Endodermal cell (in vitro differentiated cells): ENCODE results near the gene ADGRG6. TPM values are rescaled to one million over a fixed set of nuclear protein-coding genes. Genes with fewer than 3 reads are reported as not detected.

ENCODE experiments used
- DNase-seq: peaks from one replicate; pipeline ENCODE4 v3.0.0-alpha.2; 2017
- H3K27ac ChIP-seq: 2 replicates; pipeline ENCODE4 v1.5.1; 2013; ENCODE audit warnings: mild to moderate bottlenecking, low read depth, low read length, moderate library complexity
- H3K27me3 ChIP-seq: 2 replicates; pipeline ENCODE4 v1.6.1; 2013; ENCODE audit warnings: mild to moderate bottlenecking, low read length, moderate library complexity; ENCODE audit not compliant: insufficient read depth, control insufficient read depth, poor library complexity, severe bottlenecking
- H3K36me3 ChIP-seq: 2 replicates; pipeline ENCODE4 v1.7.0; 2013; ENCODE audit warnings: mild to moderate bottlenecking, low read length, moderate library complexity; ENCODE audit not compliant: control insufficient read depth, insufficient read depth
- H3K4me1 ChIP-seq: one replicate; pipeline ENCODE4 v1.7.0; 2013; ENCODE audit warnings: low read length; ENCODE audit not compliant: control insufficient read depth, insufficient read depth
- H3K4me3 ChIP-seq: 2 replicates; pipeline ENCODE4 v1.5.1; 2013; ENCODE audit warnings: mild to moderate bottlenecking, low read length, moderate library complexity
- H3K9ac ChIP-seq: 2 replicates; pipeline ENCODE4 v1.6.1; 2013; ENCODE audit warnings: mild to moderate bottlenecking, low read length, moderate library complexity; ENCODE audit not compliant: poor library complexity, severe bottlenecking; ENCODE audit errors: extremely low read depth
- H3K9me3 ChIP-seq: 2 replicates; pipeline ENCODE4 v1.6.1; 2013; ENCODE audit warnings: mild to moderate bottlenecking, low read length, moderate library complexity; ENCODE audit not compliant: control insufficient read depth
- H3K27ac Mint-ChIP-seq: 2 replicates; pipeline ENCODE4 v1.8.0; 2020; ENCODE audit warnings: mixed read lengths
- H3K27me3 Mint-ChIP-seq: 2 replicates; pipeline ENCODE4 v1.8.0; 2021; ENCODE audit warnings: mild to moderate bottlenecking, mixed read lengths; ENCODE audit not compliant: insufficient read depth
- H3K36me3 Mint-ChIP-seq: 2 replicates; pipeline ENCODE4 v1.8.0; 2020; ENCODE audit warnings: low read depth, mixed read lengths
- H3K4me1 Mint-ChIP-seq: 2 replicates; pipeline ENCODE4 v1.8.0; 2020; ENCODE audit warnings: mixed read lengths
- H3K4me3 Mint-ChIP-seq: 2 replicates; pipeline ENCODE4 v1.8.0; 2020; ENCODE audit warnings: mild to moderate bottlenecking, moderate library complexity, mixed read lengths
- H3K9me3 Mint-ChIP-seq: 2 replicates; pipeline ENCODE4 v1.8.0; 2020; ENCODE audit warnings: mild to moderate bottlenecking, mixed read lengths
- CTCF ChIP-seq: fragments of 200-600 bp; sonication (generic); conservative IDR thresholded peaks from 2 replicates; pipeline ENCODE4 v1.5.0; 2021; ENCODE audit warnings: antibody characterized with exemption, mild to moderate bottlenecking
- WGBS, 2 experiments: methylation state at CpG; one replicate each; pipeline versions ENCODE4 v1.1.5 to v1.1.7; 2013; ENCODE audit warnings: missing lambda C conversion rate in 2 of 2, mixed read lengths in 1 of 2; ENCODE audit not compliant: insufficient coverage in 1 of 2, insufficient read length in 1 of 2; 5-methylcytosine and 5-hydroxymethylcytosine counted together
- total RNA-seq, 2 donors: library from RNA; stranded (reverse); fragmentation: NEBNext Ultra II Directional in 1 of 2; extraction: Animal tissue kit (Norgen Biotek cat#: 25700) in 1 of 2; gene quantifications; 2 replicates in 1 of 2; 3 replicates in 1 of 2; pipeline ENCODE4 v1.2.1, GENCODE V29; 2021

Gene ADGRG6
- total RNA-seq, 2 donors from 2014 or later, result 20.4 to 26.8 TPM

- no peaks in the 10 kb centered on the region for H3K9me3 ChIP-seq
- H3K27ac ChIP-seq, result no peak overlapping the region
These were observed 51.9 kb downstream of the ADGRG6 start for GRCh38 chr6:142353690-142354089.

GRCh38 chr6:142354650-142355049, 52.8 kb downstream of the ADGRG6 start:
- Histone ChIP-seq H3K9me3 (no peaks in the 10 kb centered on the region), H3K27me3 (no peaks in the 10 kb centered on the region), H3K4me1 (no peaks in the 10 kb centered on the region), H3K27ac (no peak overlapping the region), H3K9ac (no peak overlapping the region), H3K36me3 (no peaks in the 10 kb centered on the region), H3K4me3 (no peak overlapping the region)
- H3K27ac Mint-ChIP-seq, result no peak overlapping the region
- peaks cover 3% of the 10 kb centered on the region for H3K4me1 Mint-ChIP-seq
- H3K27me3 Mint-ChIP-seq, result no peaks in the 10 kb centered on the region
- 100% methylated on average over 3 of the region's 3 CpGs; no CpG with 5 or more reads in 1 of the 2 experiments for WGBS, 2 experiments
- no peak for TF ChIP-seq CTCF
- no peak for DNase-seq
- H3K36me3 Mint-ChIP-seq, result peaks cover 3% of the 10 kb centered on the region
- no peak overlapping the region for H3K4me3 Mint-ChIP-seq
- H3K9me3 Mint-ChIP-seq, result peaks cover 12% of the 10 kb centered on the region

More at GRCh38 chr6:142353690-142354089, 51.9 kb downstream of the ADGRG6 start:
- Histone ChIP-seq H3K36me3 (no peaks in the 10 kb centered on the region), H3K27me3 (no peaks in the 10 kb centered on the region), H3K4me3 (no peak overlapping the region), H3K4me1 (no peaks in the 10 kb centered on the region), H3K9ac (no peak overlapping the region)
- TF ChIP-seq CTCF, result no peak
- Mint-ChIP-seq H3K4me1 (peaks cover 12% of the 10 kb centered on the region), H3K27ac (no peak overlapping the region), H3K9me3 (peaks cover 12% of the 10 kb centered on the region), H3K27me3 (no peaks in the 10 kb centered on the region), H3K36me3 (peaks cover 3% of the 10 kb centered on the region), H3K4me3 (no peak overlapping the region)
- 92 to 94% methylated on average over 2 of the region's 2 CpGs for whole genome bisulfite sequencing, 2 experiments
- DNase-seq, result no peak

DNA sequence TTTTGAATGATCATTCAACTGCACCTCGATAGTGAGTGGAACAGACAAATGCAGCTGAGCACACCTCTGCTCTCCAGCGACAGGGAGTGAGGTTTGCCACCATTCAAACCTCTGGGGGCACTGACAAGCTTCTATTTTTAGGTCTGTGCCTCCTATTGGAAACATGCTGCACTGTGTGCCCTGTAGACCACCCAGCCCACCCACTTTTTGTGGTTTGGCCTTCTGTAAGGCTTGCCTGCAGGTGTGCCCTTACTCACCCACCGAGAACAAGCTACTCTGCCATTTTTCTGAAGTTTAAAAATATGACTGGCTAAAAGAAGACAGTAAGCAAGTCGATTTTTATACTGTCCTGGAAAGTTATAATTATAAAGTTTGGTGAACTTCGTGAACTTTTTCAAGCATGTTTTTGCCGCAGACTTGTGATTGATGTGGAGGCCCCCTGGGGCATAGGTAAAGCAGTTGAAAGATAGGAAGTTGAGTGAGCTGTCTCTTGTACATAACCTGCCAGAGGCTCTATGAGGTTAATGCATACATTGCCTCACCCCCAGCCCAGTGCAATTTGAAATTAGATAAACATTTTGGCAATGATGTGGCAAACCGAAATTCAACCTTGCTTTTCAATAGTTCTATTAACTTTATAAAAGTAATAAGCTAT, 53.8 kb downstream of the ADGRG6 start:
- 79 to 88% methylated on average over 6 to 7 of the region's 7 CpGs for WGBS, 2 experiments
- no peaks in the 10 kb centered on the region for H3K27me3 ChIP-seq
- H3K9me3 ChIP-seq, result no peaks in the 10 kb centered on the region
- no peaks in the 10 kb centered on the region for H3K27me3 Mint-ChIP-seq
- peaks cover 10% of the 10 kb centered on the region for H3K9me3 Mint-ChIP-seq
- H3K9ac ChIP-seq, result no peak overlapping the region
- no peak overlapping the region for H3K4me3 Mint-ChIP-seq
- peaks cover 3% of the 10 kb centered on the region for H3K36me3 Mint-ChIP-seq
- H3K4me1 Mint-ChIP-seq, result peaks cover 2% of the 10 kb centered on the region
- no peak overlapping the region for H3K27ac Mint-ChIP-seq
- no peak for DNase-seq
- H3K27ac ChIP-seq, result no peak overlapping the region
- H3K4me1 ChIP-seq, result no peaks in the 10 kb centered on the region
- H3K36me3 ChIP-seq, result no peaks in the 10 kb centered on the region
- no peak overlapping the region for H3K4me3 ChIP-seq
- peak; percentile 19 for TF ChIP-seq CTCF
